WTC11 (cell line): ENCODE data around the gene CCDC141. TPM values are rescaled to one million over a fixed set of nuclear protein-coding genes. Genes with fewer than 3 reads are reported as not detected.
"Not testable (repeated sequence)": the region's sequence is repeated elsewhere in the genome, so short reads cannot be mapped to it uniquely, and the experiment has no call there.

ENCODE experiments used
- ATAC-seq: fragments of 200-7000 bp; cut with Tn5 transposase; 2 replicates; pipeline ENCODE4 v1.10.0; 2021; ENCODE audit warnings: mild to moderate bottlenecking, moderate library complexity
- CTCF ChIA-PET: fragments of 300-600 bp; sonication (Branson Sonifier 250); formaldehyde crosslinking; loops from one replicate; lab custom pipeline; 2021; ENCODE audit warnings: antibody characterized with exemption; lab: Charles Lee
- POLR2A ChIA-PET: fragments of 350-600 bp; sonication (Branson Sonifier 250); formaldehyde crosslinking; loops from one replicate; lab custom pipeline; 2021; ENCODE audit warnings: antibody characterized with exemption; lab: Charles Lee
- DNase-seq: peaks from one replicate; pipeline ENCODE4 v3.0.0; 2021; ENCODE audit warnings: low spot score
- H3K27ac Mint-ChIP-seq: 2 replicates; pipeline ENCODE4 v1.8.0; 2021; ENCODE audit warnings: mixed read lengths
- H3K27me3 Mint-ChIP-seq: 2 replicates; pipeline ENCODE4 v1.8.0; 2021; ENCODE audit warnings: low read depth, mild to moderate bottlenecking, moderate library complexity, mixed read lengths
- H3K36me3 Mint-ChIP-seq: 2 replicates; pipeline ENCODE4 v1.8.0; 2021; ENCODE audit warnings: mixed read lengths
- H3K4me1 Mint-ChIP-seq: 2 replicates; pipeline ENCODE4 v1.8.0; 2022; ENCODE audit warnings: mixed read lengths
- H3K4me3 Mint-ChIP-seq: 2 replicates; pipeline ENCODE4 v1.8.0; 2021; ENCODE audit warnings: mild to moderate bottlenecking, moderate library complexity, mixed read lengths
- H3K9me3 Mint-ChIP-seq: 2 replicates; pipeline ENCODE4 v1.8.0; 2021; ENCODE audit warnings: mixed read lengths
- AFF4 ChIP-seq: sonication (generic); formaldehyde crosslinking; IDR thresholded peaks from 2 replicates; pipeline ENCODE4 v1.8.1; 2023; ENCODE audit warnings: mild to moderate bottlenecking, missing genetic modification reagents, borderline replicate concordance
- ATF1 ChIP-seq: sonication (generic); formaldehyde crosslinking; IDR thresholded peaks from 2 replicates; pipeline ENCODE4 v1.8.1; 2023; ENCODE audit warnings: mild to moderate bottlenecking, moderate library complexity, missing genetic modification reagents
- ATF2 ChIP-seq: sonication (generic); formaldehyde crosslinking; IDR thresholded peaks from 2 replicates; pipeline ENCODE4 v1.8.1; 2022; ENCODE audit warnings: low read depth, missing genetic modification reagents, borderline replicate concordance
- ATF3 ChIP-seq: sonication (generic); formaldehyde crosslinking; conservative IDR thresholded peaks from 2 replicates; pipeline ENCODE4 v1.8.1; 2022; ENCODE audit warnings: mild to moderate bottlenecking, missing genetic modification reagents
- CREM ChIP-seq: sonication (generic); formaldehyde crosslinking; IDR thresholded peaks from 2 replicates; pipeline ENCODE4 v1.8.1; 2022; ENCODE audit warnings: mild to moderate bottlenecking, missing genetic modification reagents, moderate library complexity
- E2F5 ChIP-seq: sonication (generic); formaldehyde crosslinking; IDR thresholded peaks from 2 replicates; pipeline ENCODE4 v1.8.1; 2022; ENCODE audit warnings: mild to moderate bottlenecking, moderate library complexity, missing genetic modification reagents
- ESRRA ChIP-seq: sonication (generic); formaldehyde crosslinking; IDR thresholded peaks from 2 replicates; pipeline ENCODE4 v1.8.1; 2022; ENCODE audit warnings: mild to moderate bottlenecking, missing genetic modification reagents, borderline replicate concordance
- FOXK1 ChIP-seq: sonication (generic); formaldehyde crosslinking; IDR thresholded peaks from 2 replicates; pipeline ENCODE4 v1.8.0; 2022; ENCODE audit warnings: mild to moderate bottlenecking, moderate library complexity, missing genetic modification reagents
- FOXP1 ChIP-seq: sonication (generic); formaldehyde crosslinking; IDR thresholded peaks from 2 replicates; pipeline ENCODE4 v1.8.0; 2022; ENCODE audit warnings: missing genetic modification reagents, mild to moderate bottlenecking, moderate library complexity, borderline replicate concordance
- GABPB1 ChIP-seq: sonication (generic); formaldehyde crosslinking; IDR thresholded peaks from 2 replicates; pipeline ENCODE4 v1.8.1; 2023; ENCODE audit warnings: mild to moderate bottlenecking, missing genetic modification reagents
- IRF2 ChIP-seq: sonication (generic); formaldehyde crosslinking; IDR thresholded peaks from 2 replicates; pipeline ENCODE4 v1.8.0; 2022; ENCODE audit warnings: low read depth, missing genetic modification reagents, borderline replicate concordance
- NFATC4 ChIP-seq: fragments of 250-450 bp; sonication (Bioruptor Pico); IDR thresholded peaks from 2 replicates; pipeline ENCODE4 v1.9.0; 2021; ENCODE audit warnings: mild to moderate bottlenecking
- PREB ChIP-seq: sonication (generic); formaldehyde crosslinking; IDR thresholded peaks from 2 replicates; pipeline ENCODE4 v1.8.1; 2022; ENCODE audit warnings: mild to moderate bottlenecking, missing genetic modification reagents, moderate library complexity, borderline replicate concordance
- SP1 ChIP-seq: sonication (generic); formaldehyde crosslinking; conservative IDR thresholded peaks from 2 replicates; pipeline ENCODE4 v1.8.1; 2022; ENCODE audit warnings: missing genetic modification reagents
- TEAD4 ChIP-seq: sonication (generic); formaldehyde crosslinking; IDR thresholded peaks from 2 replicates; pipeline ENCODE4 v1.8.0; 2022; ENCODE audit warnings: mild to moderate bottlenecking, missing genetic modification reagents
- USF1 ChIP-seq: sonication (generic); formaldehyde crosslinking; IDR thresholded peaks from 2 replicates; pipeline ENCODE4 v1.8.0; 2022; ENCODE audit warnings: mild to moderate bottlenecking, missing genetic modification reagents
- ZNF121 ChIP-seq: sonication (generic); formaldehyde crosslinking; IDR thresholded peaks from 2 replicates; pipeline ENCODE4 v1.8.0; 2023; ENCODE audit warnings: missing genetic modification reagents
- ZNF232 ChIP-seq: sonication (generic); formaldehyde crosslinking; IDR thresholded peaks from 2 replicates; pipeline ENCODE4 v1.8.0; 2022; ENCODE audit warnings: mild to moderate bottlenecking, missing genetic modification reagents
- ZNF281 ChIP-seq: sonication (generic); formaldehyde crosslinking; IDR thresholded peaks from 2 replicates; pipeline ENCODE4 v1.8.0; 2023; ENCODE audit warnings: mild to moderate bottlenecking, missing genetic modification reagents
- ZNF317 ChIP-seq: sonication (generic); formaldehyde crosslinking; IDR thresholded peaks from 2 replicates; pipeline ENCODE4 v1.8.1; 2023; ENCODE audit warnings: low read depth, mild to moderate bottlenecking, moderate library complexity, missing genetic modification reagents, borderline replicate concordance
- total RNA-seq: library from RNA; stranded (reverse); gene quantifications from 3 replicates; pipeline ENCODE4 v1.2.3, GENCODE V29; 2021

The CCDC141 gene
- total RNA-seq, 1 experiment from 2014 or later: 8.5 TPM

- no peak for TF ChIP-seq AFF4 (CRISPR knock-in tag)
- TF ChIP-seq ATF1 (CRISPR knock-in tag): no peak
Observed at GRCh38 chr2:179049203-179049545, 763 bp downstream of the CCDC141 start (continued).

- H3K4me3 Mint-ChIP-seq: peak overlapping the region; percentile 18; the same call in 1 of the 2 replicates
- peak overlapping the region; percentile 68 for H3K27ac Mint-ChIP-seq
- peaks cover 12% of the 10 kb centered on the region for H3K9me3 Mint-ChIP-seq
- ChIA-PET POLR2A (no interaction called here), CTCF (interaction anchor here (1.2 kb wide), 1 partner anchor 28 kb away, joined by 4 read pairs; no protein-coding TSS in a partner anchor)
- peaks cover 30% of the 10 kb centered on the region for H3K36me3 Mint-ChIP-seq
- H3K4me1 Mint-ChIP-seq: peaks cover 3% of the 10 kb centered on the region
- DNase-seq: no peak
- TF ChIP-seq SP1: no peak
- TF ChIP-seq ZNF232 (CRISPR knock-in tag): no peak
- ATAC-seq: no peak
- no peaks in the 10 kb centered on the region for H3K27me3 Mint-ChIP-seq
Observed at GRCh38 chr2:179048099-179048498, 1.8 kb downstream of the CCDC141 start.

GRCh38 chr2:179045602-179046001 is 4.3 kb downstream of the CCDC141 start:
- DNase-seq, H3K4me1 Mint-ChIP-seq, CTCF ChIA-PET, H3K27ac Mint-ChIP-seq, H3K27me3 Mint-ChIP-seq, H3K4me3 Mint-ChIP-seq, ATAC-seq, POLR2A ChIA-PET: not testable (repeated sequence)
- Mint-ChIP-seq H3K36me3 (peaks cover 46% of the 10 kb centered on the region), H3K9me3 (peaks cover 18% of the 10 kb centered on the region)

GRCh38 chr2:179044500-179044899 is 5.4 kb downstream of the CCDC141 start:
- POLR2A ChIA-PET: no interaction called here
- Mint-ChIP-seq H3K27ac (no peak overlapping the region), H3K4me3 (no peak overlapping the region), H3K27me3 (no peaks in the 10 kb centered on the region), H3K36me3 (peaks cover 46% of the 10 kb centered on the region), H3K9me3 (peaks cover 18% of the 10 kb centered on the region), H3K4me1 (peaks cover 6% of the 10 kb centered on the region)
- DNase-seq: no peak
- ATAC-seq: no peak
- CTCF ChIA-PET: interaction anchor here (1.2 kb wide), 1 partner anchor 24 kb away, joined by 4 read pairs; no protein-coding TSS in a partner anchor
- TF ChIP-seq CREM (CRISPR knock-in tag) (no peak), USF1 (CRISPR knock-in tag) (no peak), ESRRA (no peak), NFATC4 (CRISPR knock-in tag) (no peak), PREB (CRISPR knock-in tag) (no peak), ATF3 (CRISPR knock-in tag) (no peak), FOXK1 (no peak), ATF2 (CRISPR knock-in tag) (no peak), E2F5 (CRISPR knock-in tag) (no peak), IRF2 (no peak), ZNF317 (no peak), GABPB1 (CRISPR knock-in tag) (no peak), TEAD4 (CRISPR knock-in tag) (no peak), FOXP1 (CRISPR knock-in tag) (no peak), ZNF281 (CRISPR knock-in tag) (no peak), ZNF121 (CRISPR knock-in tag) (no peak)
